ENCODE data around the gene SARS1.

Gene SARS1

DNA sequence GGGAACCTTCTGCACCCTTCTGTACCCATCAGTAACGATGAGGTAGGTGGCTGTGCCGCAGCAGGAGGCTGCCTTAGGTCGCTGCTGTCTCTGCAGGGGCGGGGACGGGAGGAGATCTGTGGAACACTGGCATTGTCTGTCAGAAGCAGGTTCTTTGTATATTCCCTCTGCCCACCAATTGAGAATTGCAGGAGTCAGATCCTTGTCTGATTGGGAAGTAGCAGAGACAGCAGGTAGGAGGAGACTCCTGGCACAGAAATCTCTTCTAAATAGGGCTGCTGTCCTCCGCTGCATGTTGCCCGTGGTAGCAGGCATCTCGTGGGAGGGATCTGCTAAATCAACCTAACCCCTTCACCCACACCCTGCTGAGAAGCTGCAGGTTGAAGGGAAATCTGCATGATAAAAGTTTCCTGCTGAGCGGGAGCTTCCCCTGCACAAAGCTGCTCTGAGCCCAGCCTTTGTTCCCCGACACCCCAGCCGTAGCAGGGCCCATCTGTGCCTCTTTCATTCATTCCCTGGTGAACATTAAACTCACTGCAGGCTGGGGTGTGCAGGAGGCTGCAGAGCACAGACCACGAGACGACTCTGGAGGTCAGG, 15.9 kb downstream of the SARS1 start:
- DNase-seq: no peak

DNA sequence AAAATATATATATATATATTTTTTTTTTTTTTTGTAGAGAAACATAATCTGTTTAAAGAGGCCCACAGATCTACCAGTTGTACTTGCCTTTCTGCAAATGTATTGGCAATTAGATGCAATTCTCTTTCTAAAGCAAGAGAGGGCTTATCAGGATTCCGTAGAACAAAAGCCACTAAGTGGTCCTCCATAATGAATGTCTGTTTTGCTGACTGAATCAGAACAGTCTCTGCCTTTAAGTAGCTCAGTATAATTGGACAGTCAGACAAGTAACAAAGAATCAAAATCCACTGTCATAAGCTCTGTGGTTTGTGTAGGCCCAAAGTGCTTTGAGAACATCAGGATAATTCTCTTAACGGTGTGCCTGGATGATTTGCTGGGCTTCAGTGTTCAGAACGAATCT, 17.3 kb downstream of the SARS1 start:
- no peak for DNase-seq

DNA sequence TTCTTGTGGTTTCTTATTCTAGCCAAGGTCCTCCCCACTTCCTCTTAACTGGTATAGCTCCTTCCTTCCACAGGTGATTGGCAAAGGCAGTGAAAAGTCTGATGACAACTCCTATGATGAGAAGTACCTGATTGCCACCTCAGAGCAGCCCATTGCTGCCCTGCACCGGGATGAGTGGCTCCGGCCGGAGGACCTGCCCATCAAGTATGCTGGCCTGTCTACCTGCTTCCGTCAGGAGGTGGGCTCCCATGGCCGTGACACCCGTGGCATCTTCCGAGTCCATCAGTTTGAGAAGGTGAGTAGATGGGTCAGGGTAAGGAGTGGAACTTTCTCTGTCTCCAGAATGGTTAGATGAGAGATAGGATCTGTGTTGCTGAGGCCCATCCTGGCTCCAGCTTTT, 21.4 kb downstream of the SARS1 start:
- DNase-seq: no peak

DNA sequence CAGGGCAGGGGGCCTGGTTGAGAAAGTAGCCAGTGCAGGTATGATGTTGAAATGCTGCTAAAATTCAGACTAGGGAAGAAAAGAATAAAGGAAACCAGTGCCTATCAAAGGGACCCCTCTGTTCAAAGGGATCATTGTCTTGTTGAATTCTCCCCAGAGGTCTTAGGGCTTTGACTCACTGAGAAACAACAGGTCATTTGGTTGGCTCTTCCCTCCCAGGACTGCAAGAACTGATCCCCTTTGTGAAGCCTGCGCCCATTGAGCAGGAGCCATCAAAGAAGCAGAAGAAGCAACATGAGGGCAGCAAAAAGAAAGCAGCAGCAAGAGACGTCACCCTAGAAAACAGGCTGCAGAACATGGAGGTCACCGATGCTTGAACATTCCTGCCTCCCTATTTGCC, 23.8 kb downstream of the SARS1 start:
- DNase-seq: no peak

GRCh38 chr1:109238382-109238781, 24.7 kb downstream of the SARS1 start:
- no peak for DNase-seq

DNA sequence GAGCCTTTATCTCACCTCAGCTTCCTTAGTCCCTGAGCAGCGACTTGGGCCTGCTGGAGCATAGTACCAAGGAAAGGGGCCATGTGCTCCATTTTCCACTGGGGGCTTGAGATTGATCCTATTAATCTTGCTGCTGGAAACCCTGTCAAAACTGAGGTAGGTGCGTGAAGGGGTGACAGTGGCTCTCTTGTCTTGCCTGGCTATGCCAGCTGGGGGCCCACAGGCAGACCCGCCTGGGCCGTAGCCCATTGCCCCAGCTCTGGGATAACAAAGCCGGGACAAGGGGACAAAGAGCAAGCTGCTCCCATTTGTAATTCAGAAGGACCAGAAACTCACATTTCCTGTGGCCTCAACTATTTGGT, 25.3 kb downstream of the SARS1 start:
- DNase-seq: no peak

GRCh38 chr1:109239409-109240068, 25.8 kb downstream of the SARS1 start:
- peak; percentile 44 for DNase-seq

DNA sequence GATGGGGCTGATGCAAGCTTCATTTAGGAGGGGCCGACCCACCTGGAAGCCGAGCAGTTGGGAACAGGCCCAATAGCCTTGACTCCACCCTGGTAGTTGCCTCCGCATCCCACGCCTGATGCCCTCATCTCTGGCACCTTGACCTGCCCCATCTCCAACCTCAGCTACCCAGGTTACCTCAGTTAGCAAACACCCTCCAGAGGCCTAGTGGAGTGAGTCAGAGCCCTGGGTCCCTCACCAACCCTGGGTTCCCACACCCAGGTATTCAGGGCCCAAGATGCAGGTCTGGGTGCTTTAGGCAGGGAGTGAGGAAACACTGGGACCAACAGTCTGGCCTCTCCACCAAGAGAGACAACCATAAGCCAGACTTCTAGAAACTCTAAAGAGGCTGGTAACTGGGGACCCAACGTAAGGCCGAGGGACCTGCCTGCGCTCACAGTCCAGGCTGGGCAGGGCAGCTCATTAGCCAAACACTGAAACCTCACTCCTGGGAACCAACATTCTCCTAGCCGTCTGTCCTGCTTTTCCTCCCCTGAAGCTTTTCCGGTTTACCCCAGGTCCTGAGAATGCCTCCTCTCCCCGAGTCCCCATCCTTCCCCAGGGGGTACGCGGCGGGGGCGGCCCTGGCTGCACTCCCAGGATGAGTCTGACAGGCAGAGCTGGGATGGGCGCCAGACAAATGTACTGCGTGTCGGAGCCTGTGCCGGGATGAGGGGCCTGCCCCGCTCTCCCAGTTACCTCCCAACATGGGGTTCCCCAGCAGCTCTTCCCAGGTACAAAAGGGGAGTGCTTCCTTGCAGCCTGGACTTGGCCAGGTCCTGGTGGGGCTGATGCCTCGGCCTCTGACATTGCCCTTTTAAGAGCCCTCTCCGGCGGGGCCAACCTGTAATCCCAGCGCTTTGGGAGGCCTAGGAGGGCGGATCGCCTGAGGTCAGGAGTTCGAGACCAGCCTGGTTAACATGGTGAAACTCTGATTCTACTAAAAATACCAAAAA, 26.7 kb downstream of the SARS1 start:
- DNase-seq: no peak

DNA sequence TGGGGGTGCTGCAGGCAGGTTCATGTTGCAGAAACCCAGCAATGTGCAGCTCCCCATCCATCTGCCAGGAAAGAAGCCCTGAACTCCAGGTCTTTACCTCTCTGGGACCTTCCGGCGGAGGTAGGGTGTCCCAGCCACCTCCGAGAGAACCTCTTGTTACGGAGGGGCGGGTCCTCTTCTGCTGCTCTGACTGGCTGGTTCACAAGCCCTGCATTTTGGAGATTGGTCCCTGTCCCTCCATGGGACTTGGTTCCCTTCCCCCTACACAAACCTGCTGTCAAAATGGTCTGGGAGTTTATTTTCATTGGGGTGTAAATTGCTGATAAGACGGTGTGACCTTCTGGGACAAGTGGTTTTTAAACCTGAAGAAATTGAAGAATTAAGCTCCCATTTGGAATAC, 27.6 kb downstream of the SARS1 start:
- DNase-seq: no peak

- DNase-seq: no peak
Observed at GRCh38 chr1:109241841-109242345, 28.2 kb downstream of the SARS1 start.

DNA sequence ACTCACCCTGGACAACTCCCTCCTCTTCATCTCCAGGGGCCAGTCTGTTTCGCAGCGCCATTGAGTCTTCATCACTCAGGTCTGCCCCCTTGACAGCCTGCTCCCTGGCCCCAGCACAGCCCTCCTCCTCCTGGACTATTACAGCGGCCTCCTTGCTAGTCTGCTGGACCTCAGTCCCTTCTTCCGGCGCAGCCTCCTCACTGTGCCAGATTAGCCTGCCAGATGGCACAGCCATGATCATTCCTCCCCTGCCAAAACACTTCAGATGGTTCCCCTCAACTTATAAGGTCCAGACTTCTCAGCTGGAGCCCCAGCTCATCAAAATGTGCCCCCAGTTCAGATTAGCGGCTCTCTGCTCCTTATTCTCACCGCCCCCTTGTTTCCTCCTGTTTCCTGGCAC, 28.7 kb downstream of the SARS1 start:
- DNase-seq: no peak

DNA sequence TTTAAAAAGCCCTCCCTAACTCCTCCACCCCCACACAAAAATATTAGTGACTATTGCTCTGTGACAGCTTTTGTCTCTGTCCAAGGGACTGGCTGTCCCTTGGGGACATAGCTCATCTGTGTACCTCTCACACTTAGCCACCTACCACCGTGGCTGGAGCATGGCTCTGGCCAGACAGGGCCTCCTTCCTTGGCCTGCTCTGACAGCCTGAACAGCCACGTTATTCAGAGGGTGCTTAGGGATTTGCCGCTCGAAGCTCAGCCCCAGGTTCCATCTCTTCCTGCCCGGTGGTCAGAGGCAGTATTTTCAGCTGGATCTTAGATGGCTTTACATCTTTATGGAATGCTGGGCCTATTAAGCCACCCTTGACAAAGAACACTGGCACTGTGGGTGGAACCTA, 29.5 kb downstream of the SARS1 start:
- DNase-seq: no peak

DNA sequence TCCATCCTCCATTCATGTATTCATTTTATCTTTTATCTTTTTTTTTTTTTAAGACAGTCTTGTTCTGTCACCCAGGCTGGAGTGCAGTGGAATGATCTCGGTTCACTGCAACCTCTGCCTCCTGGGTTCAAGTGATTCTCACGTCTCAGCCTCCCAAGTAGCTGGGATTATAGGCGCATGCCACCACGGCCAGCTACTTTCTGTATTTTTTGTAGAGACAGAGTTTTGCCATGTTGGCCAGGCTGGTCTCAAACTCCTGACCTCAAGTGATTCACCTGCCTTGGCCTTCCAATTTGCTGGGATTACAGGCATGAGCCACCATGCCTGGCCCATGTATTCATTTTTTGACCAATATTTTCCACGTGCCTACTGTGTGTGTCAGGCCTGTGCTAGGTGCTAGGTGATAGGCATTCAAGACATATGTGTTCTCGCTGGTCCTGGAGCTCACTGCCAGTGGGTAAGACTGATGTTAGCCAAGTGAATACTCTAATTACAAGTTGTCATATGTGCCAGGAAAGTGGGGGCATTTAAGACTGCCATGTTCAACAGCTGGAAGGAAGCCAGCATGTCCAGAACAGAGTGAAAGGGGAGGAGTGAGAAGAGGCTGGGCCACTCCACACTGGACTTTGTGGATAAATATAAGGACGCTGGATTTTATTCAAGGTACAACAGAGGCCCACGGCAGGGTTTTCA, 30.3 kb downstream of the SARS1 start:
- DNase-seq: no peak

- no peak for DNase-seq
Observed at GRCh38 chr1:109246141-109246551, 32.4 kb downstream of the SARS1 start.

DNA sequence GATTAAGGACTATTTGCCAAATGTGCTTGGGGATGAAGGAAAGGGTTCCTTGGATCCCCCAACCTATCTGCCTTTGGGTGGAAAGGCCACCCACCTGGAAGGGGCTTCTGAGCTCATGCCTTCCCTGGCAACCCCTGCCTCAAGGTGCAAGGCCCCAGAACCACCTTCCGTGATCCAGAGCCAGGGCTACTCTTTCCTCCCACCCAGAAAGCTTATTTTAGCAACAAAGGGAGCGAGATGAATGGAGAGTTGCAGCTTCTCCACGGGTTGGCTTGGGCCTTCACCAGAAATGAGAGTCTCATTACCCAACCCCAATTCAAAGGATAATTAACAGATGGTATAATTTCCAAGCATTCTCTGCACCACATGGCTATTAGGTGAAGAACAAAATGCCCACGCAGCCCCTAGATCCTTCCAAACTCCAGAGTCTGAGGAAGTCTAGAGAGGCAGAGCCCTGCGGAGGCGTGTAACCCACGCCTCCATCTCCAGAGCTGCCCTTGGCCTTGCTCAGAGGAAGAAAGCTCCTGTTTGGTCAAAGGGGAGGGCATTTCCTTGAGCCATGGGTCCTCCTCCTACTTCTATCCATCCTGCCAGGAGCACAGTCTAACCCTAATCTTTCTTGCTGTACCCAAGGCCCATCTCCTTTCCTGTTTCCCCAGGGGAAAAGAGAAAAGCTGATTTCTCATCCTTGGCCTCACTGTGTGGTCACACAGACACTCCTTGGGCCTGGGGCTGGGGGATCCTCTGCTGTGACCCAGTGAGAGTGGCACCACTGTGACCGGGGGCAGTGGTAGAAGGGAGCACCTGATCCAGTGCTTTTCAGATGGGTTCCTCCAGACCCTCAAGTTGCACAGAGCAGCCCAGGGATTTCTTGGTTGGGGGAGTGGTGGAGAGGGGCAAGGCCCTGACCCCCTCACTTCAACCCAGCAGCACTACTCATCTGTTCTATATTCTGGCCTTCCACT, 34.0 kb downstream of the SARS1 start:
- DNase-seq: no peak

DNA sequence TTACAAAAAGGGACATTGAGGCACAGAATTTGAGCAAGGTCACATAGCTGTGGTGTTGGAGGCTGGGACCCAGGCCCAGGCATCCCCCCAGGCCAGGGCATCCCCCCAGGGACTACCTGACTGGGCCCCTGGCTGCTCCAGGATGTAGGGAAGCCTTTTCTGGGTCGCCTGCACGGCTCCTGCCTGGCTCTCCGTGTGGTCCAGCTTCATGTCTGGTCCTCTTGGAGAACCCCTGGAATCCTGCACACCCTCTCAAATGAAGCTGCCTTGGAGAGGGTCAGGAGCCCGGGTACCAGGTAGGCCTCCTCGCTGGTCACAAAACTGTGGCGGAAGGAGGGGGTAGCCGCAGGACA, 34.7 kb downstream of the SARS1 start:
- no peak for DNase-seq

GRCh38 chr1:109248797-109249629, 35.3 kb downstream of the SARS1 start, which contains the start of gene CELSR2:
CELSR2 (plus strand) TSS chr1:109249539; CDS start chr1:109250080, 541 bp downstream.
- DNase-seq: peak; percentile 69

DNA sequence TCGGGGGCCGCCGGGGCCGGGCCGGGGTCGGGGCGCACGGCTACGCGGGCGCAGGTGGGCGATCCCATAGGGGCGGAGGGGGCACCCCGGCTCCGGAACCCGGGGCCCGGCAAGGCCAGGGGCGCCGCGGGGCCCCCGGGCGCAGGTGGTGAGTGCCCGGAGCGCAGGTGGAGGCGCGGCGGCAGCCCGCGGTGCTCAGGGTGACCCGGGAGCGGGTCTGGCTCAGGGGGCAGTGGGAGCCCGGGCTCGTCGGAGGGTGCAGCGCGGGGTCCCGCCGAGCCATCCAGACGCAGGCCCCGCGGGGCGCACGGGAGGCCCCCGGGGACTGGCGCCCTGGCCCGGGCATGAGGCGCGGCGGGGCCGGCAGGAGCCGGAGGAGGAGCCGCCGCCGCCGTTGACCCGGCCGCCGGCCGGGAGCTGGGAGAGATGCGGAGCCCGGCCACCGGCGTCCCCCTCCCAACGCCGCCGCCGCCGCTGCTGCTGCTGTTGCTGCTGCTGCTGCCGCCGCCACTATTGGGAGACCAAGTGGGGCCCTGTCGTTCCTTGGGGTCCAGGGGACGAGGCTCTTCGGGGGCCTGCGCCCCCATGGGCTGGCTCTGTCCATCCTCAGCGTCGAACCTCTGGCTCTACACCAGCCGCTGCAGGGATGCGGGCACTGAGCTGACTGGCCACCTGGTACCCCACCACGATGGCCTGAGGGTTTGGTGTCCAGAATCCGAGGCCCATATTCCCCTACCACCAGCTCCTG, 36.1 kb downstream of the SARS1 start:
- DNase-seq: no peak

- no peak for DNase-seq
Observed at GRCh38 chr1:109250454-109251276, 36.9 kb downstream of the SARS1 start.
